ENCODE results near the gene CERK.
A peak's percentile ranks its signal among the peaks of the same experiment; 100 is the strongest.
"Not testable (repeated sequence)": the region's sequence is repeated elsewhere in the genome, so short reads cannot be mapped to it uniquely, and the experiment has no call there.

Gene CERK

GRCh38 chr22:46661221-46661851 is 76.7 kb downstream of the CERK start:
- peak; percentile 27 for DNase-seq (ENCODE audit: low read depth)

- DNase-seq (ENCODE audit: low read depth): peak; percentile 9
These were observed 77.3 kb downstream of the CERK start for GRCh38 chr22:46660604-46661201.

DNA sequence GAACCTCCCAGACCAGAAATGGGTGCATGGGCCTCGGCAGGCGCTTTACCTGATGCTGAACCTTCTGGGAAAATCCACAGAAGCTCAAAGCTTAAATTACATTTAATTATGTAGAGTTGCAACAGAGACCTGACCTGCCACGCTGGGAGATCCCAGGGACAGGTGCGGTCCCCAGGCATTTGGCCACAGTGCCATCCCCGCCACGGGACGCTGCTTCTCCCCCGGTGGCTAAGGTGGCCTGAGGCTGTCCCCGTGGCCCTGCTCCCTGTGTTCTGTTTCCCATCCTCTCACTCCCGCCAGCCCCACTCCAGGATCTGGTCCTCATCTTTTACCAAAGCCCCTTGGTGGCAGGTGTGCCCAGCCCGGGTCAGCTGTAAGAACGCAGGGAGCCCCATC is 78.3 kb downstream of the CERK start:
- DNase-seq (ENCODE audit: low read depth): no peak

DNA sequence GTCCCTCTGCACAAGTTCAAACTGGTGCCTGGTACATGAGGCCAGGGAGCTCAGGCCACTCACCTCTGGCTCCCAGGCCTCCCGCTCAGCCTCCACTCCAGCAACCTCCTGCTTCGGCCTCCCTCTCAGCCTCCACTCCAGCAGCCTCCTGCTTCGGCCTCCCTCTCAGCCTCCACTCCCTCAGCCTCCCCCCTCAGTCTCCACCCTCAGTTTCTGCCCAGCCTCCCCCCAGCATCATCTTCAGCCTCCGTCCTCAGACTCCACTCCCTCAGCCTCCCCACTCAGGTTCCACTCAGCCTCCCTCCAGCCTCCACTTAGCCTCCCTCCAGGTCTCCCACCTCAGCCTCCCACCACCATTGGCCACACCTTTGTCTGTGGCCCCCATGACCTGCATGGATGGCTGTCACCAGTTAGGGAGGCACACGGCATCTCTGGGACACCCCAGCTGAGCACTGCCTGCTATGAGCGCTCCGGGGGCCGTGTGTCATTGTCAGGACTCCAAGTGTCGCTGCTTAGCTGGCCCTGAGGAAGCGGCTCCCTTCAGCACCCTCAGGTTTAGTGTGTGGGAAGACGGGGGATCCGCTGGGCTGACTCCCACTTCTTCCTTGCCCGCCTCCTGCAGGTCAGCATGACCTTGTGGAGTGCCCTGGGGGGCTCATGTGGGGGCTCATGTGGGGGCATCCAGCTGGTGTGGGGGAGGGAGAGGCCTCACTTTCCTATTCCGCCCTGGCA is 78.8 kb downstream of the CERK start:
- no peak for DNase-seq (ENCODE audit: low read depth)

GRCh38 chr22:46657996-46658947 is 79.8 kb downstream of the CERK start:
- DNase-seq (ENCODE audit: low read depth): no peak

DNA sequence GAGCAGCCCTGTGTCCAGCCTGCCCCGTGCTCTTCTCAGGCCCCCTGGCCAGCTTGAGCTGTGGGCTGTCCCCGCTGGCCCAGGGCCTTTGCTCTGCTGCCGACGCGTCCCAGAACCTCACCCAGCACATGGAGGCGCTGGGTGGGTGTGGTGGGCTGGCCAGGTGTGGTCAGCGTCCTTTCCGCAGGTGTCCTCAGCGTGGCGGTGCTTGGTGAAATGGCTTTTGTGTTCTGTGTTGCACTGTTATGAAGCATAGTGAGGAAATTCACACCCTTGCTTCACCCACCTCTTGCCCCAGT is 80.4 kb downstream of the CERK start:
- DNase-seq (ENCODE audit: low read depth): no peak

GRCh38 chr22:46656856-46657654 is 81.0 kb downstream of the CERK start:
- no peak for DNase-seq (ENCODE audit: low read depth)

DNA sequence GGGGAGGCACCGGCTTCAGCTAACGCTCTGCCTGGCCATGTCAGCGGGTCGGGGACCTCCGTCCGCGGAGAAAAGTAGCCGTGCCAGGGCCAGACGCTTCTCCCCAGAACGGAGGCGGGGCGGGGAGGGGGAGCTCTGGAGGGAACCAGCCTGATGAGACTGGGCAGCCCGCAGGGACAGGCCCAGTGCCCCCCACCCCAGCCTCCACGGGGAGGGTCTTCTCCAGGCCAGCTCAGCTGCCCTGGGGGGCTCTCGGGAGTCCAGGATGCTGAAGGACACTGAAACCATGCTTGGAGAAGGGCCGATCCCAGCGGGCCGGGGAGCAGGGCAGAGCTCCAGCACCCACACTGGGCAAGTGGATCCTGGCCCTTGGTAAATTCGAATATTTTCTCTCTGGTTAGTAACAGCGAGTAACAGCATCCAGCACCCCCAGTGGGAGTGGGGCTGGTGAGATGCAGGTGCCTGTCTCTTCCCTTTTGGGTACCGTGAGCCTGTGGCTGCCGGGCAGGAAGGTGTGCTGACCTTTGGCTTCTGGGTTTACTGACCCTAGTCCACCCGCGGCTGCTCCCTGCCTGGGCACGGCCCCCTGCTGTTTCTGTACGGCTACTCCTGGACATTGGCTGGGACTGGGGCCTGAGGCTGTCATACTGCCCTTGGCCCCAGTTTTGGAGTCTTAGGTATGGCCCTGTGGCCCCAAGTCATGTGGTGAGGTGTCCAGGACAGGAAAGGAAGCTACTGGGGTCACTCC is 82.0 kb downstream of the CERK start:
- DNase-seq (ENCODE audit: low read depth): no peak

DNA sequence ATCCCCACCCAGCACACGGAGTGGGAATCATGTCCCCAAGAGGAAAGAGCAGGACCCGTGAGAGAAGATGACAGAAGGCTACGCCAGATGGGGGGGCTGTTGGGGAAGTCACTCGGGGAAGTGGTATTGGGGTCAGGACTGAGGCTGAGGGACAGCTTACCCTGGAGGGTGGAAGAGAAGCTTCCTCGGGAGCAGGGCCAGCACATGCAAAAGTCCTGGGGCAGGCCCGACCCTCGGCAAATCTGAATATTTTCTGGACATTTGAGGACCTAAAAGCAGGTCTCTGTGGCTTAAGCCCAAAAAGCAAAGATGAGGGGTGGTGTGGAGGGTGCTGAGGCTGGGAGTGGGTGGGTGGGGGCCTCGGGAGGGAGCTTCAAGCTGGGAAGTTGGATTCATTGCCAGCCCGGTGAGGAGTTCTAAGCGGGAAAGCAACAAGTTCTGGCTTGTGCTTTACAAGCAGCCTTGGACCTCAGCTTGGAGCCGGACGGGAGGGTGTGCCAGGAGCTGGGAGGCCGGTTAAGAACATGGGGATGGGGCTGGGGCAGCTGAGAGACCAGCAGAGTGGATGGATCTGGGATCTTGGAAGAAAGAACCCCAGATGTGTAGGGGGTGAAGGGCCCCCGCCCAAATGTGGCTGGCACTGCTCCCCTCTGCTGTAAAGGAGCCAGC is 83.0 kb downstream of the CERK start:
- DNase-seq (ENCODE audit: low read depth): no peak

- DNase-seq (ENCODE audit: low read depth): no peak
These were observed 83.6 kb downstream of the CERK start for GRCh38 chr22:46654426-46654825.

DNA sequence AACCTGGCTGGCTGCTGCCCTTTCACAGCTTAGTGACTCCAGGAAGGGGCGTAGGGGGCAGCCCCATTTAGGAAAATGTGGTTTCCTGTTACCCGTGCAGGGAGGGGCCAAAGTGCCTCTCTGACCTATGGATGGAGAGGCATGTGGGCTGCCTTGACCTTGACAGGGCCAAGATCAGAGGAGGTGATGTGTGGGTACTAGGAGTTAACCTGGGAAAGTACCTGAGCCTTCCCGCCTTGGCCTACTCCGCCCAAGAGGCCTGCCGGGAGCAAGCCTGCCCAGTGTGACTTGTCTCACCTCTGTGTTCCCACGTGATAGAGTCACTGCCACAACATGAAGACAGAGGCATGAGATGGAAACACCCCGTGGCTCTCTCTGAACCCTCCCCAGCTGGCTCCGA is 84.5 kb downstream of the CERK start:
- no peak for DNase-seq (ENCODE audit: low read depth)

- no peak for DNase-seq (ENCODE audit: low read depth)
These were observed 85.2 kb downstream of the CERK start for GRCh38 chr22:46652847-46653331.

DNA sequence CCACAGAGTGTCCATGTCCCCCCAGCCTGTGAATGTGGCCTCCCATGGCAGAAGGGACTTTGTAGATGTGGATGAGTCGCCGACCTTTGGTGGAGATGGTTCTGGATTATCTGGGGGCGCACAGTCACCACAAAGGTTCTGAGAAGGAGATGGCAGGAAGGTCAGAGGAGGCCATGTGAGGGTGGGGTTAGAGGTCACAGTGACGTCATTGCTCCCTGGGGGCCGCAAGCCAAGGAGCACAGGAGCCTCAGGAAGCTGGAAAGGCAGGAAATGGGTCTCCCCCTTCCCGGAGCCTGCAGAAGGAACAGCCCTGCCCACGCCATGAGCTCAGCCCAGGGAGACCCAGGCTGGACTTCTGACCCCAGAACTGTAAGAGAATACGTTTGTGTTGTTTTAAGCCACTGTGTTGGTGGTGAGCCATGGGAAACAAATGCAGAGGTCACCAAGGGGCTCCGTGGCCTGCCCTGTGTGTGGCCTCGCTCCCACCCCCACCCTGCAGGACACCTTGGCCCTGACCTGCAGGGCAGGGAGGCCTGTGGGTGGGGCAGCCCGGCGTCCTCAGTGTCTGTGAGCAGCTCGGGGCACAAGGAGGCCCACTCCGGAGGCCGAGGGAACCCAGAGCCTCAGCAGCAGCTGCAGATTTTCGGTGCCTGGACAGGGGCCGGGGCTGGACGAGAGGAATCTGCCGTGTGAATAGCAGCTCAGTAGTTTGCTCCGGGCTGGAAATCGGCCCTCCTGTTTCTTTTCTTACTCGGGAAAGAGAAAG is 85.8 kb downstream of the CERK start:
- no peak for DNase-seq (ENCODE audit: low read depth)

DNA sequence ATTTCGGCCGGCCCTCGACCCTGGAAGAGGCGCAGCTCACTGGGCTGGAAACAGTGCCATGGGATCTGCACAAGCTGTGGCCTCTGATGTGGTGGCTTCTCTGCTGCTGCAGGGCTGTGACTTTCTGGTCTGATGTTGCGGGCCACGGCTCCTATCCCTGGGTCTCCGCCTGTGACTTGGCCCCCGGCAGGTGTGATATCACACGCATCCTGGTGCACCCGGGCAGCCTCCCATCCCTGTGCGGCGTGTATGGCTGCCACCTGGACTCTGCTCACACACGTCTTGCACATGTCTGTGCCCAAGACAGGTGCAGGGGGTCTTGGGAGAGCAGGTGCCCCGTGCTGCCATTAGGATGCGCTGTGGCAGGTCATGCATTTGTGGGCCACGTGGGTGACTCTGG is 86.7 kb downstream of the CERK start:
- DNase-seq (ENCODE audit: low read depth): no peak

DNA sequence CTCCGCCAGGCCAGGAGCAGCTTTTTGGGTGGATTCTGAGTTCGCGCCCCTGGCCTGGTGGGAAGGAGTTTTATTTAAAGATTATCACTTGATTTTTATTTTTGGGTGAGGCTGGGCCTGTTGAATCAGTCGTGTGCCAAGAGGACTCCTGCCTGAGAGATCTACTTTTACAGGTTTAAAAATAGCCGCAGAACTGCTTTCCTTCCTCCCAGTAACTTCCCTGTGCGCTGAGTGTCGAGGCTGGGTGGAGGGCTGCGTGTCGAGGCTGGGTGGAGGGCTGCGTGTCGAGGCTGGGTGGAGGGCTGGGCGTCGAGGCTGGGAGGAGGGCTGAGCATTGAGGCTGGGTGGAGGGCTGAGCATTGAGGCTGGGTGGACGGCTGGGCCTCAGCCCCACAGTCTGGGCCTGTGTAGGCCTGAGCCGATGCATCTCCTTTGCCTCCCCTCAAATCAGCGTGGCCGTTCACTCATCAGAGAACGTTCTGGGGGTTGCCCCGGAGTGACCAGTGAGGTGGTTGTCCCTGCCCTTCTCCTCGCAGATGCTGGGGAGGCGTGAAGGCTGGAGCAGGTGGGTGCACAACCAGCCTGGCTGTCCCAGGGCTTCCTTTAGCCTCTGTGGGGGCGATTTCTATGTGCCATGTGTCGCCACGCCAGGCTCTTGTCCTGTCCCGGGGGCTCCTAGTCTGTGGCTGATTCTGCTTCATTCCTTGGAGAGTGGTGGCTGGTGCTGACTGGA is 87.8 kb downstream of the CERK start:
- DNase-seq (ENCODE audit: low read depth): no peak

- no peak for DNase-seq (ENCODE audit: low read depth)
These were observed 88.6 kb downstream of the CERK start for GRCh38 chr22:46649141-46650077.

- DNase-seq (ENCODE audit: low read depth): not testable (repeated sequence)
These were observed 89.7 kb downstream of the CERK start for GRCh38 chr22:46648225-46648820.
